K562 (cell line): ENCODE results near the gene PEPD. TPM values are rescaled to one million over a fixed set of nuclear protein-coding genes. Genes with fewer than 3 reads are reported as not detected.
A peak's percentile ranks its signal among the peaks of the same experiment; 100 is the strongest.

ENCODE experiments used
- ATAC-seq: fragments of 200-7000 bp; cut with Tn5 transposase; 3 replicates; pipeline ENCODE4 v1.9.1; 2020; ENCODE audit warnings: moderate library complexity
- BruUV-seq: library from RNA; stranded (reverse); fragments of 400-500 nt; replicated peaks from 2 replicates; lab custom pipeline; 2021; lab: Mats Ljungman, UMichigan
- CTCF ChIA-PET: fragments of 300-600 bp; formaldehyde crosslinking; extraction: SDS; loops from one replicate; lab custom pipeline; 2021; ENCODE audit warnings: low intra/inter-chr PET ratio; lab: Yijun Ruan, JAX
- POLR2A ChIA-PET: fragments of 300-600, 350-650 bp; sonication (Branson Sonifier 250); formaldehyde crosslinking; extraction: SDS; loops from one replicate; lab custom pipeline; 2021; ENCODE audit warnings: antibody characterized with exemption, inconsistent platforms; lab: Yijun Ruan, JAX
- DNase-seq, 4 experiments: peaks; one replicate each; pipeline versions ENCODE4 v3.0.0 to v3.0.0-alpha.2; 2011 to 2018; ENCODE audit warnings: low spot score in 3 of 4, mixed read lengths in 3 of 4; ENCODE audit errors: extremely low read depth in 1 of 4
- FAIRE-seq: peaks from 2 replicates; lab custom pipeline; 2011; peaks lifted over from hg19 to GRCh38; lab: Jason Lieb, UNC
- H2AFZ ChIP-seq: 2 replicates; pipeline ENCODE4 v1.6.0; 2011; ENCODE audit warnings: low read depth, low read length, control low read depth, inconsistent platforms
- H3K27ac ChIP-seq: fragments of 200-600 bp; 3 replicates; pipeline ENCODE4 v1.8.0; 2011; ENCODE audit warnings: low read depth, mild to moderate bottlenecking, control low read depth, inconsistent platforms, low read length, moderate library complexity, mixed read lengths; ENCODE audit errors: extremely low read depth
- H3K27me3 ChIP-seq, 2 experiments: fragments of 300-600 bp in 1 of 2; 2 replicates in 1 of 2; 3 replicates in 1 of 2; pipeline versions ENCODE4 v1.6.0 to v1.8.0; 2011; ENCODE audit warnings: inconsistent platforms in 2 of 2, low read length in 2 of 2, mild to moderate bottlenecking in 1 of 2, mixed read lengths in 1 of 2, moderate library complexity in 1 of 2; ENCODE audit not compliant: control insufficient read depth in 2 of 2, insufficient read depth in 2 of 2
- H3K36me3 ChIP-seq: fragments of 300-600 bp; 3 replicates; pipeline ENCODE4 v1.8.0; 2011; ENCODE audit warnings: mild to moderate bottlenecking, low read length, inconsistent platforms; ENCODE audit not compliant: control insufficient read depth, insufficient read depth
- H3K4me1 ChIP-seq, 2 experiments: fragments of 200-600 bp in 1 of 2; replicated peaks in 1 of 2; 2 replicates in 1 of 2; 3 replicates in 1 of 2; pipeline versions ENCODE4 v1.5.1 to v1.8.0; 2011; ENCODE audit warnings: inconsistent platforms in 2 of 2, low read length in 2 of 2, mild to moderate bottlenecking in 1 of 2, mixed read lengths in 1 of 2, moderate library complexity in 1 of 2; ENCODE audit not compliant: control insufficient read depth in 2 of 2, insufficient read depth in 2 of 2
- H3K4me2 ChIP-seq: 2 replicates; pipeline ENCODE4 v1.6.1; 2011; ENCODE audit warnings: low read length, control low read depth, inconsistent platforms, mixed read lengths; ENCODE audit not compliant: insufficient read depth
- H3K4me3 ChIP-seq: fragments of 200-600 bp; sonication (generic), shearing (Covaris generic); 2 replicates; pipeline ENCODE4 v1.5.1; 2016; ENCODE audit warnings: control low read depth, inconsistent platforms
- H3K79me2 ChIP-seq: fragments of 200-600 bp; 3 replicates; pipeline ENCODE4 v1.8.0; 2011; ENCODE audit warnings: low read length, inconsistent platforms; ENCODE audit not compliant: control insufficient read depth, insufficient read depth
- H3K9ac ChIP-seq, 2 experiments: 2 replicates each; pipeline versions ENCODE4 v1.6.0 to v1.6.1; 2011; ENCODE audit warnings: low read depth in 2 of 2, low read length in 2 of 2, control low read depth in 1 of 2, inconsistent platforms in 1 of 2, mild to moderate bottlenecking in 1 of 2, mixed read lengths in 1 of 2; ENCODE audit not compliant: insufficient read depth in 1 of 2
- H3K9me1 ChIP-seq: one replicate; pipeline ENCODE4 v1.6.0; 2011; ENCODE audit warnings: inconsistent platforms, mild to moderate bottlenecking, low read length, moderate library complexity; ENCODE audit not compliant: control insufficient read depth, insufficient read depth
- H3K9me3 ChIP-seq: replicated peaks from 2 replicates; pipeline ENCODE4 v1.5.1; 2011; ENCODE audit warnings: low read depth, low read length, inconsistent platforms; ENCODE audit not compliant: control insufficient read depth, insufficient read depth
- H4K20me1 ChIP-seq: replicated peaks from 2 replicates; pipeline ENCODE4 v1.6.1; 2011; ENCODE audit warnings: low read length, inconsistent platforms, mixed read lengths; ENCODE audit not compliant: control insufficient read depth, insufficient read depth
- BHLHE40 ChIP-seq: IDR thresholded peaks from 2 replicates; pipeline ENCODE4 v1.6.1; 2011; ENCODE audit warnings: low read length, improper control_type of control experiment
- CEBPB ChIP-seq: fragments of 450-650 bp; IDR thresholded peaks from 2 replicates; pipeline ENCODE4 v1.6.1; 2016; ENCODE audit warnings: missing genetic modification characterization, missing compliant biosample characterization
- CEBPG ChIP-seq, 3 experiments: fragments of 200-800 bp in 1 of 3; sonication (Bioruptor generic) in 1 of 3; sonication (generic) in 1 of 3; formaldehyde crosslinking in 1 of 3; IDR thresholded peaks in 2 of 3; conservative IDR thresholded peaks in 1 of 3; 2 replicates each; pipeline versions ENCODE4 v1.6.1 to v1.8.0; 2016 to 2022; ENCODE audit warnings: missing compliant biosample characterization in 2 of 3, missing genetic modification characterization in 2 of 3, mild to moderate bottlenecking in 1 of 3, missing genetic modification reagents in 1 of 3
- FOXJ2 ChIP-seq: fragments of 200-800 bp; sonication (Bioruptor generic); IDR thresholded peaks from 2 replicates; pipeline ENCODE4 v1.6.1; 2016; ENCODE audit warnings: missing genetic modification characterization, missing compliant biosample characterization
- FOXK1 ChIP-seq: sonication (generic); formaldehyde crosslinking; IDR thresholded peaks from 2 replicates; pipeline ENCODE4 v1.8.0; 2022; ENCODE audit warnings: missing genetic modification reagents, mild to moderate bottlenecking, borderline replicate concordance
- MCM2 ChIP-seq: fragments of 450-650 bp; IDR thresholded peaks from 2 replicates; pipeline ENCODE4 v1.6.1; 2017; ENCODE audit warnings: low read depth, mild to moderate bottlenecking
- SMAD3 ChIP-seq: fragments of 450-650 bp; formaldehyde crosslinking; conservative IDR thresholded peaks from 2 replicates; pipeline ENCODE4 v1.4.0; 2020; ENCODE audit warnings: mild to moderate bottlenecking
- ZEB2 ChIP-seq: fragments of 450-650 bp; IDR thresholded peaks from 2 replicates; pipeline ENCODE4 v1.6.1; 2016
- WGBS: fragments of 100-300 bp; shearing (Covaris generic); methylation state at CpG from one replicate; pipeline ENCODE4 v1.1.6; 2016; ENCODE audit warnings: low coverage, mixed read lengths; ENCODE audit not compliant: insufficient coverage; ENCODE audit errors: missing lambda C conversion rate; 5-methylcytosine and 5-hydroxymethylcytosine counted together
- in situ Hi-C: fragments of 300-500 bp; cut with MboI; formaldehyde crosslinking; loops from 4 replicates; pipeline ENCODE4 v1.15.0; 2018; ENCODE audit warnings: inconsistent platforms, mixed read lengths
- intact Hi-C: fragments of 100-400 bp; cut with micrococcal nuclease; formaldehyde crosslinking; loops from 2 replicates; pipeline ENCODE4 v1.14.2; 2022
- polyA plus RNA-seq, 8 experiments: library from polyadenylated mRNA; depleted of rRNA in 4 of 8; stranded (reverse) in 5 of 8; unstranded in 3 of 8; fragments of >200 nt; fragmentation: Nextera tagmentation in 2 of 8; fragmentation: Illumina TruSeq in 1 of 8; extraction: Ambion mirVana in 2 of 8; extraction: Trizol in 1 of 8; gene quantifications; 2 replicates each; pipeline versions ENCODE4 v1.2.1 to v1.2.3, GENCODE V29; 2011 to 2014; ENCODE audit warnings: inconsistent platforms in 1 of 8, missing spikeins in 1 of 8
- total RNA-seq, 7 experiments: library from RNA; depleted of rRNA in 6 of 7; stranded (reverse); fragments of >200 nt in 6 of 7; fragmentation: Illumina TruSeq in 2 of 7; extraction: Trizol in 2 of 7; gene quantifications; 2 replicates each; pipeline versions ENCODE4 v1.2.1 to v1.2.3, GENCODE V29; 2011 to 2021; ENCODE audit warnings: low replicate concordance in 1 of 7
- TF ChIP-seq, protein P1 (sequence below): fragments of 200-800 bp; sonication (Bioruptor generic); IDR thresholded peaks from 2 replicates; pipeline ENCODE4 v1.6.1; 2017; ENCODE audit warnings: missing genetic modification characterization, missing compliant biosample characterization
- TF ChIP-seq, protein P2 (sequence below): sonication (generic); formaldehyde crosslinking; IDR thresholded peaks from 2 replicates; pipeline ENCODE4 v1.8.0; 2022; ENCODE audit warnings: mild to moderate bottlenecking, low read depth, missing genetic modification reagents
- TF ChIP-seq, protein P3 (sequence below), 2 experiments: IDR thresholded peaks; 2 replicates each; pipeline ENCODE4 v1.6.1; 2011; ENCODE audit warnings: borderline replicate concordance in 1 of 2, control low read depth in 1 of 2, low read depth in 1 of 2, low read length in 1 of 2, mild to moderate bottlenecking in 1 of 2, mixed read lengths in 1 of 2, moderate library complexity in 1 of 2; ENCODE audit not compliant: insufficient read depth in 1 of 2, insufficient read length in 1 of 2, poor library complexity in 1 of 2, severe bottlenecking in 1 of 2; ENCODE audit errors: extremely low read depth in 1 of 2

Gene PEPD
- total and polyA plus RNA-seq, 9 of the 15 experiments (the other 6 are each of a cell fraction or from before 2014, with no cell fraction given): 1.3 to 19.2 (median 16.0) TPM

DNA sequence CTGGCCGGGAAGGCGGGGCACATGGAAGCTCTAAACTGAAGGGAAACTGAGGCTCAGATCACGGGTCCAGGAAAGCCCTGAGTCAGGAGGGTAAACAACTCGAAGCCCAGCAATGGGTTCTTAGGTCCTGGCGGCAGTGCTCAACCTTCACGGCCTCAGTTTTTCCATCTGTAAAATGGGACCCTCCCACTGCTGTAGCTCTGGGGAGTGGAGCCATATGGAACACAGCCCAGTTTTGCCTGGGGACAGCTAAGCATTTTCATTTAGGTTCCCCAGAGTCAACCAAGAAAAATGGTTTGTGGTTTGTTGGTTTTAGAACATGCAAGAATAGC lies 117.7 kb downstream of the PEPD start (continued):
- no peak for TF ChIP-seq MCM2
- TF ChIP-seq, all 486 proteins: peak for 7

DNA sequence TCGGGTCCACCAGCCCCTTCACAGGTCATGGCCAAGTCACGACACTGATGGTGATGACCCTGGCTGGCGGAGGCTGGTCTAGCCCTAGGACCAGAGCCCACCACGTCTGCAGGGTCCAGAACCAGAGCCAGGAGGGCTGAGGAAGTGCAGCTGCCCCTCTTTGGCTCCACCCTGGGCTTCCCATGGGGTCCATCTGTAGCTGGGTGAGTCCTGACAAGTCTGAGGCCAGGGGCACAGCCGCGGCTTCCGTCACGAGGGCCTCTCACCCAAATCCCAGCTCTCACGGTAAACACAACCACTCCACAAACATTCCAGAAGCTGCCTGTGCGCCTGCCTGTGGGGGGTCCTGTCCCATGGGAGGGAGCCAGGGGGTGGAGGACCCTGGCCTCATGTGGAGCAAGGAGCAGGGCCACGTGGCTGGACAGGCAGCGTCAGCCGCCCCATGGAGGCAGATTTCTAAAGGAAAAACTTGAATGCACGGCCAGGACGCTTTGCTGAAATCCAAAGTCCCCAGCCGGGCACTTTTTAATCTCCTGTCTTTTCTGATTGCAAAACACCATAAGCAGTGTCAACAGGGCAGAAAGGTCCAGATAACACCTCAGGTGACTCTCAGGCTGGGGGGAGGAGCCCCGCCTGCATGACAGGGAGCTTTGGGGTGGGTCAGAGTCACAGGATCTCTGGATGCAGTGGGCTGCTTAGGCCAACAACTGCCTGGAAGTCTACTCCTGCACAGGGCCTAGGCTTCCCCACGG lies 118.2 kb downstream of the PEPD start:
- Histone ChIP-seq H4K20me1 (peaks cover 12% of the 10 kb centered on the region), H3K9me3 (no peaks in the 10 kb centered on the region), H3K4me3 (no peak overlapping the region), H3K36me3 (no peaks in the 10 kb centered on the region), H3K4me1 (peaks cover 0 to 38% of the 10 kb centered on the region in 2 experiments; a peak in 2 of 5 replicates), H3K27me3 (peaks cover 0 to 28% of the 10 kb centered on the region in 2 experiments; a peak in 2 of 5 replicates), H3K9ac (no peak overlapping the region; a peak in 1 of 4 replicates), H3K4me2 (no peak overlapping the region), H2AFZ (no peak overlapping the region), H3K27ac (no peak overlapping the region), H3K79me2 (no peaks in the 10 kb centered on the region), H3K9me1 (no peaks in the 10 kb centered on the region)
- TF ChIP-seq, protein P1, sequence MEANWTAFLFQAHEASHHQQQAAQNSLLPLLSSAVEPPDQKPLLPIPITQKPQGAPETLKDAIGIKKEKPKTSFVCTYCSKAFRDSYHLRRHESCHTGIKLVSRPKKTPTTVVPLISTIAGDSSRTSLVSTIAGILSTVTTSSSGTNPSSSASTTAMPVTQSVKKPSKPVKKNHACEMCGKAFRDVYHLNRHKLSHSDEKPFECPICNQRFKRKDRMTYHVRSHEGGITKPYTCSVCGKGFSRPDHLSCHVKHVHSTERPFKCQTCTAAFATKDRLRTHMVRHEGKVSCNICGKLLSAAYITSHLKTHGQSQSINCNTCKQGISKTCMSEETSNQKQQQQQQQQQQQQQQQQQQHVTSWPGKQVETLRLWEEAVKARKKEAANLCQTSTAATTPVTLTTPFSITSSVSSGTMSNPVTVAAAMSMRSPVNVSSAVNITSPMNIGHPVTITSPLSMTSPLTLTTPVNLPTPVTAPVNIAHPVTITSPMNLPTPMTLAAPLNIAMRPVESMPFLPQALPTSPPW: peak; percentile 32; the same call in 1 of the 2 replicates
- peak; percentile 88 for TF ChIP-seq CEBPB (tag)
- peak; percentile 22; the same call in 1 of the 2 replicates for TF ChIP-seq ZEB2
- TF ChIP-seq, protein P2, sequence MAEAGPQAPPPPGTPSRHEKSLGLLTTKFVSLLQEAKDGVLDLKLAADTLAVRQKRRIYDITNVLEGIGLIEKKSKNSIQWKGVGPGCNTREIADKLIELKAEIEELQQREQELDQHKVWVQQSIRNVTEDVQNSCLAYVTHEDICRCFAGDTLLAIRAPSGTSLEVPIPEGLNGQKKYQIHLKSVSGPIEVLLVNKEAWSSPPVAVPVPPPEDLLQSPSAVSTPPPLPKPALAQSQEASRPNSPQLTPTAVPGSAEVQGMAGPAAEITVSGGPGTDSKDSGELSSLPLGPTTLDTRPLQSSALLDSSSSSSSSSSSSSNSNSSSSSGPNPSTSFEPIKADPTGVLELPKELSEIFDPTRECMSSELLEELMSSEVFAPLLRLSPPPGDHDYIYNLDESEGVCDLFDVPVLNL: no peak
- no peak for TF ChIP-seq CEBPG (CRISPR knock-in tag; IDR thresholded peaks at IDR 0.05)
- peak; percentile 92 to 95 for TF ChIP-seq CEBPG (tag; conservative IDR thresholded peaks at IDR 0.05 in 1 of 2, IDR thresholded peaks at IDR 0.05 in 1 of 2)
- TF ChIP-seq FOXK1 (CRISPR knock-in tag): no peak
- 0 out of 2 replicates have a peak, but pooled peaks have one; percentile 33 for TF ChIP-seq FOXJ2 (tag)
- no peak for TF ChIP-seq SMAD3 (CRISPR knock-in tag)
- TF ChIP-seq BHLHE40: peak; percentile 24; the same call in 1 of the 2 replicates
- TF ChIP-seq, protein P3, sequence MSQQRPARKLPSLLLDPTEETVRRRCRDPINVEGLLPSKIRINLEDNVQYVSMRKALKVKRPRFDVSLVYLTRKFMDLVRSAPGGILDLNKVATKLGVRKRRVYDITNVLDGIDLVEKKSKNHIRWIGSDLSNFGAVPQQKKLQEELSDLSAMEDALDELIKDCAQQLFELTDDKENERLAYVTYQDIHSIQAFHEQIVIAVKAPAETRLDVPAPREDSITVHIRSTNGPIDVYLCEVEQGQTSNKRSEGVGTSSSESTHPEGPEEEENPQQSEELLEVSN (IDR thresholded peaks at IDR 0.05; ENCODE audit: borderline replicate concordance in 1 of 2, extremely low read depth in 1 of 2, insufficient read depth in 1 of 2, insufficient read length in 1 of 2, low read depth in 1 of 2, low read length in 1 of 2, poor library complexity in 1 of 2, severe bottlenecking in 1 of 2): peak in 1 of 2 experiments; percentile 19
- no TSS peak for BruUV-seq
- ChIA-PET CTCF (no interaction called here), POLR2A (interaction anchor here (1.1 to 1.3 kb wide), 2 partner anchors 12 to 17 kb away, joined by 3 read pairs; no protein-coding TSS in a partner anchor)
- in situ Hi-C loops: loop anchor here (10.0 kb wide), 1 partner anchor 259 kb away; no protein-coding TSS in a partner anchor
- 24% methylated on average over 18 of the region's 18 CpGs for WGBS
- DNase-seq (peak in 3 of 4 experiments; percentile 14 to 38 (median 29)), FAIRE-seq (no peak), ATAC-seq (no peak)
- intact Hi-C loops: no loop called here
